ENCODE data around the gene RBM39. TPM values are rescaled to one million over a fixed set of nuclear protein-coding genes. Genes with fewer than 3 reads are reported as not detected.

RBM39 gene
- total and polyA plus RNA-seq, 2 of the 13 experiments (the other 11 are each of a cell fraction or from before 2014, with no cell fraction given) = 788 to 920 TPM

DNA sequence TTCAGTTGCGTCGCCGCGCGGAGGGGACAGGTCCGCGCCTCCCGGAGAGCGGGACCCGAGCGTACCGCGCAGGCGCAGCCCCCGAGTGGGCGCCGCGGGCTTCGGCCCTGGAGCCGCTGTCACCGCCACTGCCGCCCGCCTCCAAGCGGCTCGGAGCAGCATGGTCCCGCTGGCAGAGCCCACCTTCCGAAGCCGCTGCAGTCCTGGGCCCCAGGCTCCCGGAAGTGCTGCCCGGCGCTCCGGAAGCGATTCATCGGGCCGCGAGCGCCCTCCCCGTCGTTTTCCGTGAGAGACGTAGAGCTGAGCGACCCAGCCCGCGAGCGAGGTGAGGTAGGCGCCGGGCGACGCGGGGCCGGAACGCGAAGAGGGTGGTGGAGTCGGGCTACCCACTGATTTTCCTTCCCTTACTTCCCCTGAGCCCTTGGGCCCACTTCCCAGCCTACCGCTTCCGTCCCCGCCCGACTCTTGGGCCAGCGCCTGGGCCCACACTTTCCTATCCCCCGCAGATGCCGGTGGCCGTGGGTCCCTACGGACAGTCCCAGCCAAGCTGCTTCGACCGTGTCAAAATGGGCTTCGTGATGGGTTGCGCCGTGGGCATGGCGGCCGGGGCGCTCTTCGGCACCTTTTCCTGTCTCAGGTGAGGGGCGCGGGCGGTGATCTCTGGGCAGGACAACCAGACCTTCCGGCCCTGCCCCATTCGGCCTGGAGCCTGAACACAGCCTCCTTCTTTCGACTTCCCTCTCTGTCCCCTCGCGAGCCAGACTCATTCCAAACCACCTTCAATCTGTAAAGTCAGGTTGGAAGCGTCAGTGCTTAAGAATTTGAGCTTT is 42.7 kb downstream of the RBM39 start, which contains the start of the genes NFS1 and ROMO1 (continued):
- TF ChIP-seq ZNF253 (CRISPR knock-in tag; IDR thresholded peaks at IDR 0.05; ENCODE audit: borderline replicate concordance) (peak; percentile 84; the same call in 1 of the 2 replicates), GATAD1 (CRISPR knock-in tag; IDR thresholded peaks at IDR 0.05) (peak; percentile 96), ZBTB3 (CRISPR knock-in tag; IDR thresholded peaks at IDR 0.05; ENCODE audit: borderline replicate concordance, low read depth) (peak; percentile 86; the same call in 1 of the 2 replicates), TSC22D2 (CRISPR knock-in tag; IDR thresholded peaks at IDR 0.05; ENCODE audit: borderline replicate concordance) (peak; percentile 94; the same call in 1 of the 2 replicates), ZNF883 (CRISPR knock-in tag; IDR thresholded peaks at IDR 0.05; ENCODE audit: not compliant biosample characterization) (peak; percentile 99), ZNF501 (CRISPR knock-in tag; IDR thresholded peaks at IDR 0.05) (peak; percentile 99), MED8 (CRISPR knock-in tag; IDR thresholded peaks at IDR 0.05; ENCODE audit: insufficient replicate concordance) (peak; percentile 98), CENPX (CRISPR knock-in tag; IDR thresholded peaks at IDR 0.05) (no peak), JARID2 (CRISPR knock-in tag; IDR thresholded peaks at IDR 0.05; ENCODE audit: insufficient replicate concordance) (peak; percentile 98), SMAD1 (CRISPR knock-in tag; IDR thresholded peaks at IDR 0.05; ENCODE audit: borderline replicate concordance, low read depth) (peak; percentile 99), ZNF230 (CRISPR knock-in tag; IDR thresholded peaks at IDR 0.05) (peak; percentile 77; the same call in 1 of the 2 replicates), SIX4 (CRISPR knock-in tag; IDR thresholded peaks at IDR 0.05) (peak; percentile 67), NR2F1 (CRISPR knock-in tag; IDR thresholded peaks at IDR 0.05) (peak in 1 of 2 experiments; percentile 27; a peak in 1 of 4 replicates), ZSCAN9 (CRISPR knock-in tag; IDR thresholded peaks at IDR 0.05; ENCODE audit: borderline replicate concordance) (peak; percentile 98), REPIN1 (CRISPR knock-in tag; IDR thresholded peaks at IDR 0.05; ENCODE audit: borderline replicate concordance, low read depth) (peak; percentile 100), XBP1 (CRISPR knock-in tag; IDR thresholded peaks at IDR 0.05) (peak; percentile 87), HCFC1 (IDR thresholded peaks at IDR 0.05; ENCODE audit: low read depth, low read length) (peak; percentile 81)
- TF ChIP-seq, protein P1, sequence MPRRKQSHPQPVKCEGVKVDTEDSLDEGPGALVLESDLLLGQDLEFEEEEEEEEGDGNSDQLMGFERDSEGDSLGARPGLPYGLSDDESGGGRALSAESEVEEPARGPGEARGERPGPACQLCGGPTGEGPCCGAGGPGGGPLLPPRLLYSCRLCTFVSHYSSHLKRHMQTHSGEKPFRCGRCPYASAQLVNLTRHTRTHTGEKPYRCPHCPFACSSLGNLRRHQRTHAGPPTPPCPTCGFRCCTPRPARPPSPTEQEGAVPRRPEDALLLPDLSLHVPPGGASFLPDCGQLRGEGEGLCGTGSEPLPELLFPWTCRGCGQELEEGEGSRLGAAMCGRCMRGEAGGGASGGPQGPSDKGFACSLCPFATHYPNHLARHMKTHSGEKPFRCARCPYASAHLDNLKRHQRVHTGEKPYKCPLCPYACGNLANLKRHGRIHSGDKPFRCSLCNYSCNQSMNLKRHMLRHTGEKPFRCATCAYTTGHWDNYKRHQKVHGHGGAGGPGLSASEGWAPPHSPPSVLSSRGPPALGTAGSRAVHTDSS (CRISPR knock-in tag; conservative IDR thresholded peaks at IDR 0.05) = peak; percentile 75
- TF ChIP-seq, protein P2, sequence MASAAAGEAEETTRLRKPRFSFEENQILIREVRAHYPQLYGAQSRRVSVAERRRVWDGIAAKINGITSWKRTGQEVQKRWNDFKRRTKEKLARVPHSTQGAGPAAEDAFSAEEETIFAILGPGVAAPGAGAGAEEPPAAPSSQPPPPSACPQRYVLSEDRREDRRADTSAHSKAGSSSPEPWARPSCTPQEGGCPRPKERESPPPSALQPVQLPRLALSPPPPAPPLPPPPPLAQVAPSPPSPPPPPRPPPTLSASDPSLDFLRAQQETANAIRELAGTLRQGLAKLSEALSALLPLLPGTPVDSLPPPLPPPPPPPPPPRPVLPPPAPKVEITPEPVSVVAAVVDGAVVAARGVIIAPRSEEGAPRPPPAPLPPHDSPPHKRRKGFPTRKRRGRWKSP (CRISPR knock-in tag; IDR thresholded peaks at IDR 0.05) = peak; percentile 97
- TF ChIP-seq, protein P3, sequence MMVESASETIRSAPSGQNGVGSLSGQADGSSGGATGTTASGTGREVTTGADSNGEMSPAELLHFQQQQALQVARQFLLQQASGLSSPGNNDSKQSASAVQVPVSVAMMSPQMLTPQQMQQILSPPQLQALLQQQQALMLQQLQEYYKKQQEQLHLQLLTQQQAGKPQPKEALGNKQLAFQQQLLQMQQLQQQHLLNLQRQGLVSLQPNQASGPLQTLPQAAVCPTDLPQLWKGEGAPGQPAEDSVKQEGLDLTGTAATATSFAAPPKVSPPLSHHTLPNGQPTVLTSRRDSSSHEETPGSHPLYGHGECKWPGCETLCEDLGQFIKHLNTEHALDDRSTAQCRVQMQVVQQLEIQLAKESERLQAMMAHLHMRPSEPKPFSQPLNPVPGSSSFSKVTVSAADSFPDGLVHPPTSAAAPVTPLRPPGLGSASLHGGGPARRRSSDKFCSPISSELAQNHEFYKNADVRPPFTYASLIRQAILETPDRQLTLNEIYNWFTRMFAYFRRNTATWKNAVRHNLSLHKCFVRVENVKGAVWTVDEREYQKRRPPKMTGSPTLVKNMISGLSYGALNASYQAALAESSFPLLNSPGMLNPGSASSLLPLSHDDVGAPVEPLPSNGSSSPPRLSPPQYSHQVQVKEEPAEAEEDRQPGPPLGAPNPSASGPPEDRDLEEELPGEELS (CRISPR knock-in tag; IDR thresholded peaks at IDR 0.05) = peak; percentile 83
- TF ChIP-seq, protein P4, sequence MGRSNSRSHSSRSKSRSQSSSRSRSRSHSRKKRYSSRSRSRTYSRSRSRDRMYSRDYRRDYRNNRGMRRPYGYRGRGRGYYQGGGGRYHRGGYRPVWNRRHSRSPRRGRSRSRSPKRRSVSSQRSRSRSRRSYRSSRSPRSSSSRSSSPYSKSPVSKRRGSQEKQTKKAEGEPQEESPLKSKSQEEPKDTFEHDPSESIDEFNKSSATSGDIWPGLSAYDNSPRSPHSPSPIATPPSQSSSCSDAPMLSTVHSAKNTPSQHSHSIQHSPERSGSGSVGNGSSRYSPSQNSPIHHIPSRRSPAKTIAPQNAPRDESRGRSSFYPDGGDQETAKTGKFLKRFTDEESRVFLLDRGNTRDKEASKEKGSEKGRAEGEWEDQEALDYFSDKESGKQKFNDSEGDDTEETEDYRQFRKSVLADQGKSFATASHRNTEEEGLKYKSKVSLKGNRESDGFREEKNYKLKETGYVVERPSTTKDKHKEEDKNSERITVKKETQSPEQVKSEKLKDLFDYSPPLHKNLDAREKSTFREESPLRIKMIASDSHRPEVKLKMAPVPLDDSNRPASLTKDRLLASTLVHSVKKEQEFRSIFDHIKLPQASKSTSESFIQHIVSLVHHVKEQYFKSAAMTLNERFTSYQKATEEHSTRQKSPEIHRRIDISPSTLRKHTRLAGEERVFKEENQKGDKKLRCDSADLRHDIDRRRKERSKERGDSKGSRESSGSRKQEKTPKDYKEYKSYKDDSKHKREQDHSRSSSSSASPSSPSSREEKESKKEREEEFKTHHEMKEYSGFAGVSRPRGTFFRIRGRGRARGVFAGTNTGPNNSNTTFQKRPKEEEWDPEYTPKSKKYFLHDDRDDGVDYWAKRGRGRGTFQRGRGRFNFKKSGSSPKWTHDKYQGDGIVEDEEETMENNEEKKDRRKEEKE (IDR thresholded peaks at IDR 0.05) = no peak
